ENCODE data around the gene CFAP119. TPM values are rescaled to one million over a fixed set of nuclear protein-coding genes. Genes with fewer than 3 reads are reported as not detected.

The CFAP119 gene
- total RNA-seq, 6 experiments from 2014 or later: 4.3 to 7.6 (median 5.1) TPM

DNA sequence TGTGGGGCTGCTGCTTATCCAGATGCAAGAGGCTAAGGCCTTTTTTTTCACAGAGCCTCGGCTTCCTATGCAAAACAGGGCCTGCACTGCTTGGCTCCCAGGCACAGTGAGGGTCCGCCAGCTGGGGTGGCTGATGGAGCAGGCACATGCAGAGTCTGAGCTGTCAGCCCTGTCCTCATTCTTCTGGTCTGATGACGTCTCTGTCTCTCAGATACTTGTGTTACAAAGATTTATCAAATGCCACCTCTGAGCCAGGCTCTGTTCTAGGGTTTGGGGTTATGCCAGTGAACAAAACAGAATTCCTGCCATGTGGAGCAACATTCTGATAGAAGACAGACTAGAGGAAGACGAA is 5.0 kb upstream of the CFAP119 start:
- Mint-ChIP-seq H3K27me3 (ENCODE audit: insufficient read depth) (peaks cover 3% of the 10 kb centered on the region), H3K4me1 (ENCODE audit: low read depth) (peaks cover 15% of the 10 kb centered on the region), H3K36me3 (ENCODE audit: low read depth) (peaks cover 34% of the 10 kb centered on the region), H3K4me3 (no peak overlapping the region), H3K9me3 (no peaks in the 10 kb centered on the region), H3K27ac (no peak overlapping the region)
- TF ChIP-seq, protein P1, sequence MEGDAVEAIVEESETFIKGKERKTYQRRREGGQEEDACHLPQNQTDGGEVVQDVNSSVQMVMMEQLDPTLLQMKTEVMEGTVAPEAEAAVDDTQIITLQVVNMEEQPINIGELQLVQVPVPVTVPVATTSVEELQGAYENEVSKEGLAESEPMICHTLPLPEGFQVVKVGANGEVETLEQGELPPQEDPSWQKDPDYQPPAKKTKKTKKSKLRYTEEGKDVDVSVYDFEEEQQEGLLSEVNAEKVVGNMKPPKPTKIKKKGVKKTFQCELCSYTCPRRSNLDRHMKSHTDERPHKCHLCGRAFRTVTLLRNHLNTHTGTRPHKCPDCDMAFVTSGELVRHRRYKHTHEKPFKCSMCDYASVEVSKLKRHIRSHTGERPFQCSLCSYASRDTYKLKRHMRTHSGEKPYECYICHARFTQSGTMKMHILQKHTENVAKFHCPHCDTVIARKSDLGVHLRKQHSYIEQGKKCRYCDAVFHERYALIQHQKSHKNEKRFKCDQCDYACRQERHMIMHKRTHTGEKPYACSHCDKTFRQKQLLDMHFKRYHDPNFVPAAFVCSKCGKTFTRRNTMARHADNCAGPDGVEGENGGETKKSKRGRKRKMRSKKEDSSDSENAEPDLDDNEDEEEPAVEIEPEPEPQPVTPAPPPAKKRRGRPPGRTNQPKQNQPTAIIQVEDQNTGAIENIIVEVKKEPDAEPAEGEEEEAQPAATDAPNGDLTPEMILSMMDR (IDR thresholded peaks at IDR 0.05): no peak
- DNase-seq: no peak

- TF ChIP-seq, protein P1 (IDR thresholded peaks at IDR 0.05): no peak
- no peak overlapping the region for H3K27ac Mint-ChIP-seq
- peaks cover 15% of the 10 kb centered on the region for H3K4me1 Mint-ChIP-seq (ENCODE audit: low read depth)
- no peaks in the 10 kb centered on the region for H3K9me3 Mint-ChIP-seq
- DNase-seq: no peak
- no peak overlapping the region for H3K4me3 Mint-ChIP-seq
- peaks cover 33% of the 10 kb centered on the region for H3K36me3 Mint-ChIP-seq (ENCODE audit: low read depth)
- H3K27me3 Mint-ChIP-seq (ENCODE audit: insufficient read depth): peaks cover 2% of the 10 kb centered on the region
Observed at GRCh38 chr16:30766206-30766932, 4.5 kb upstream of the CFAP119 start.

- Mint-ChIP-seq H3K36me3 (ENCODE audit: low read depth) (peaks cover 29% of the 10 kb centered on the region), H3K27ac (no peak overlapping the region), H3K4me3 (no peak overlapping the region), H3K9me3 (no peaks in the 10 kb centered on the region), H3K27me3 (ENCODE audit: insufficient read depth) (peaks cover 7% of the 10 kb centered on the region), H3K4me1 (ENCODE audit: low read depth) (peaks cover 27% of the 10 kb centered on the region)
- TF ChIP-seq, protein P1 (IDR thresholded peaks at IDR 0.05): no peak
- DNase-seq: no peak
Observed at GRCh38 chr16:30764816-30765465, 3.1 kb upstream of the CFAP119 start.

DNA sequence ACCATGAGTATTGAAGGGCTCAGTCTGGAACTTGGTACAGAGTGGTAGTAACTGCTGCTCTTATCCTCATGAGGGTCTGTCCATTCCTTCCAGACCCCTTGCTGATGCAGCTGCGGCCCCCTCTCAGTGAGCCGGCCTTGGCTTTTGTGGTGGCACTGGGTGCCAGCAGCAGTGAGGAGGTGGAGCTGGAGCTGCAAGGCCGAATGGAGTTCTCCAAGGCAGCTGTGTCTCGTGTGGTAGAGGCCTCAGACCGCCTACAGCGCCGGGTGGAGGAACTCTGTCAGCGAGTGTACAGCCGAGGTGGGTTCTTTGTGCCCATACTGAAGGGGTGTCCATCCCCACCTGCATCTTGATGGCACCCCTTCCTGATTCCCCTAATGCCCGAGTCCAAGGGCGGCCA is 2.2 kb upstream of the CFAP119 start:
- DNase-seq: no peak
- Mint-ChIP-seq H3K9me3 (no peaks in the 10 kb centered on the region), H3K27me3 (ENCODE audit: insufficient read depth) (peaks cover 8% of the 10 kb centered on the region), H3K36me3 (ENCODE audit: low read depth) (peaks cover 29% of the 10 kb centered on the region), H3K4me1 (ENCODE audit: low read depth) (peaks cover 27% of the 10 kb centered on the region), H3K4me3 (0 out of 2 replicates have a peak overlapping the region, but pooled peaks have one; percentile 95), H3K27ac (no peak overlapping the region)
- TF ChIP-seq, protein P1 (IDR thresholded peaks at IDR 0.05): no peak

GRCh38 chr16:30762991-30763725 is 1.3 kb upstream of the CFAP119 start:
- TF ChIP-seq, protein P1 (IDR thresholded peaks at IDR 0.05): no peak
- peak overlapping the region; percentile 95 for H3K4me3 Mint-ChIP-seq
- H3K36me3 Mint-ChIP-seq (ENCODE audit: low read depth): peaks cover 31% of the 10 kb centered on the region
- peaks cover 27% of the 10 kb centered on the region for H3K4me1 Mint-ChIP-seq (ENCODE audit: low read depth)
- no peak for DNase-seq
- H3K27ac Mint-ChIP-seq: peak overlapping the region; percentile 90
- H3K27me3 Mint-ChIP-seq (ENCODE audit: insufficient read depth): peaks cover 8% of the 10 kb centered on the region
- H3K9me3 Mint-ChIP-seq: no peaks in the 10 kb centered on the region

Measured in HFFc6 (cell line).